ENCODE results near the gene FBLN5.
A peak's percentile ranks its signal among the peaks of the same experiment; 100 is the strongest.

Gene FBLN5, protein sequence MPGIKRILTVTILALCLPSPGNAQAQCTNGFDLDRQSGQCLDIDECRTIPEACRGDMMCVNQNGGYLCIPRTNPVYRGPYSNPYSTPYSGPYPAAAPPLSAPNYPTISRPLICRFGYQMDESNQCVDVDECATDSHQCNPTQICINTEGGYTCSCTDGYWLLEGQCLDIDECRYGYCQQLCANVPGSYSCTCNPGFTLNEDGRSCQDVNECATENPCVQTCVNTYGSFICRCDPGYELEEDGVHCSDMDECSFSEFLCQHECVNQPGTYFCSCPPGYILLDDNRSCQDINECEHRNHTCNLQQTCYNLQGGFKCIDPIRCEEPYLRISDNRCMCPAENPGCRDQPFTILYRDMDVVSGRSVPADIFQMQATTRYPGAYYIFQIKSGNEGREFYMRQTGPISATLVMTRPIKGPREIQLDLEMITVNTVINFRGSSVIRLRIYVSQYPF

DNA sequence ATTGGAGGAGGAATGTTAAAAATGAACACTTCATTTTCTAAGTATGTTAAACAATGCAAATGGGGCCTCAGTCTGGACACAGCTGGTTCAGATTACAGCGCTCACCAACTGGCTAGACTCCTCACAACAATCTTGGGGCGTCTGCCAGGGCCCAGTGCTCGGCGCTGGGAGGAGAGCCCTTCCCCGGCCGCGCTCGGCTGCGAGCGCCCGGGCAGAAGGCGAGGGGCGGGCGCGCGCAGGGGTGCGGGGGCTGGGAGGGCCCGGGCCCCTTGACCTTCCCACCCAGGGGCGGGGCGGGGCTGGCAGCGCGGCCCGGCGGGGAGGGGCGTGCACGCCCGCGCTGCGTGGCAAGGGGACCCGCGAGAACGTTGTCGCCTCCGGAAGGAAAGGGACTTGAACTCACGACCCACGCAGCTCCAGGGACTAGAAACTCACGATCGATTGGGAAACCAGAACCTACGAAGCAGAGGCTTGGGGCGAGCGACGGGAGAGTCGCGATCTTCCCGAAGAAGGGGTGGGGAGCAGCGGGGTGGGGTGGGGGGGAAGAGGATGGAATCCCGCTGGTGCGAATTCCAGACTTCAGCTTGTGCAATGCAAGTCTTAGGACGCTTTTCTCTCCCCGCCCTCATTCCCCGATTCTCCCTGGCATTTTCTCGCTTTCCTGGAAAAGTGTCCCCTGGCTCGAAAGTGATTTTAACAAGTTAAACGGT is at the start of gene FBLN5:
Gene FBLN5, minus strand, starts transcription at position 220 of the 710 bp plus-strand sequence. CDS start 465 bp downstream, outside the sequence.
- DNase-seq (ENCODE audit: low spot score), result peak; percentile 67

DNA sequence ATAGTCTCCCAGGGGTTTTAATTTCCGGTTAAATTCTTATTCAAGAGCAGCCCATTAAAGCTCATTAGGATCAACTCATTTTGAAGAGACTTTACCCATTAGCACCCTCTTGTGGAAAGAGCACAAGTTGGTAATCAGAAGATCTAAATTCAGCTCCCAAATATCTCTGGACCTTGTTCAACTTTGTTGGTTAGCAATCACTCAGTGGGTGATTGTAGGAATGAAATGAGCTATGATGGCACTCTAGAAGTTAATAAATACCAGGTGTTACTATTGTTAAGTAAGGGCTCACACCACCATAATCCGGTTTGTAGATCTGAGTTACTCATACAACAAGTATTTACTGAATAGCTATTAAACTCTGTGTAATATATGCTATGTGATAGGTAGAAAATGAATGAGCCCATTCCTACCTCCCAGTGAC is 49.5 kb upstream of the FBLN5 start:
- DNase-seq (ENCODE audit: low spot score), result peak; percentile 17

DNA sequence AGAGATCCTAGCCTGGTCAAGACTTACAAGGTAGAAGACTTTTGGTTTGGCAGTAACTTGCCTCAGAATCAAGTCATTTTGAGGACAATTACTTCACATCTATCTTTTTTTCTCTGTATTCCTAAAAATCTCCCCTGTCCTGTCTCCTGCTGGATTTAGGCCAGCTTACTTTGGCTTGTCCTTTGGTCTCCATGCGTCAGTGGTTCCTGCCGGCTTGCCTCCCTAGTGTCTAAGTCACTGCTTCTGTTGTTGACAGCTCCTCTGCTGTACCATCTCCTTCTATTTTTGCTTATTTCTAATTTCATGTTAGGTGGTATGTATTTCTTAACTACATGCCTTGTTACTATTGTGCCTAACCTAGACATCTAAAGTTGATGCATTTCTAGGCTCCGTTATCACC is 39.7 kb upstream of the FBLN5 start:
- DNase-seq (ENCODE audit: low spot score), result no peak

DNA sequence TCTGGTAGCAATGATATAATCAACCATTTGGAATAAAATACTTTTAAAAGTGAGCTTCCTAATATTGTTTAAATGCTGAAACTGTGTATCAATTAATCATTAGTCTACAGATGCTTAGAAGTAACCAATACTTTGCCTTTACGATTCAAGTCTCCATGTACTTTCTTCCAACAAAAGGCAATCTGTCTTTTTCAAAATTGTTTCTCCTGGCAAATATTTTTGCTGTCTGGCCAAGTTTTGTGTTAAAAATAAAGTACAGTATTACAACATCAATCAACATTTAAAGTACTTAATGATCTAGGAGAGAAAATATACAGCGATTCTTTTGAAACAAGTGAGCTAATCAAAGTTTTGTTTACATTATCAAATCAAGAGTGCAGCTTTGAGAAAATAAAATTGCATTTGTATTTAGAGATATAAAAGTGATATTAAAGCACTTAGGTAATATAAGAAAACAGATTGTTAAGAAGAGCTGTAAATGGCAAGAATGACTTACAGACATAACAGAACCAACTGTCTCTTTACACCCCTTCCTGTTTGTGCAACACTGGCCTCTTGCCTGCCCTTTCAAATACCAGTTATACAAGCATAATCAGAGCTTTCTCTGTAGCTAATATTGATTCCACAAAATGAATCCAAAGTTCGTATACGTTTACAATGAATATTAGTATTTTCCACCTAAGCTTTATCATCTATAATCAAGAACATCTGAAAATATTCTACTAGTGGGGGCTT is 38.2 kb upstream of the FBLN5 start:
- no peak for DNase-seq (ENCODE audit: low spot score)

DNA sequence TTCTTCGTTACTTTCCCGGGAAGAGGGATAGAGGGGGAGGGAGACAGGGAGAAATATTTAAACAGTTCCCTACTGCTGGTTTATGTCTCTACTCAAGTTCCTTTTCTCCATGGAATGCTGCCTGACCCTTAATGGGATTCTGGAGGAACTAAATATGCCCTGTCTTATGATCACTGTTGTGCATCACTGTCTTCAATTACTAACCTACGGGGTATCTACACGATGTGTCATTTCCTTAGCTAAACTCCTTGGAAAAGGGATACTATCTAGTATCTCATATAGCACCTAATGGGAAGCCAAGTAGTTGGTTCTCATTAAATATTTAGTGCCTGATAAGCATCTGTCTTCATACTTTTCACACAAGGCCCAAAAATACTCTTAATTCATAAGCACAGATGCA is 37.5 kb upstream of the FBLN5 start:
- DNase-seq (ENCODE audit: low spot score), result peak; percentile 6

DNA sequence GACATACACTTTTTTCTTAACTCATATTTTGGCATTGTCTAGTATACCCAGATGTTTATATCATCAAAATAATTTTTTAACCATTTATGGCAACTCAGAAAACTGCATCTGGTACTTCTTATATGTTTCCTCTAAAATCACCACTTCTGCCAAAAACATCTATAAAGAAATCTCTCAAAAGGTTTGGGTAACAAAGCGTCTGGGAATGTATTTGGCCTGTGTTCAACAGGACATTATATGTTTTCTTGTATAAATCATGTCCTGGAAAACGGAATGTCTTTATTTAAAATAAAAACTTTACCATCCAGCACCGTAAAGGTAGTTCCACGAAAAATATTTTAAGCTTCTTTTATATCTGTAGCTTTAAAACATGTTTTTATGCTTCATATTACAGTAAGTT is 36.1 kb upstream of the FBLN5 start:
- no peak for DNase-seq (ENCODE audit: low spot score)

DNA sequence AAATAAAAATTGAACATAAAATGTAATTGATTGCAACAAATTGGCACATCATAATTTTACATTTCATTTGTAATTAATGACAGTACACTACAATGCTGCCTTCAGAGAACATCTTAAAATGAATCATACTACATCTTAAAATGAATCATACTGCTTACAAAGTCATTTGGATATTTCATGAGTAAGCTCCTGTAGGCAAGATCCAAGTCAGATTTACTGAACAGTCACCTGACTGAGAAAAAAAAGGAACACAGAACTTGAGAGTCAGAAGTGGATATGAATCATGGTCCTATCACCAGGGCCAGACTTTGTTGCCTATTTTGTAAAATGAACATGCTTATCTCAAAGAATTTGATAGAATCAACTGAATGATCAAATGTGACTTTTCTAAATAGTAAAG is 32.7 kb upstream of the FBLN5 start:
- DNase-seq (ENCODE audit: low spot score), result peak; percentile 71

DNA sequence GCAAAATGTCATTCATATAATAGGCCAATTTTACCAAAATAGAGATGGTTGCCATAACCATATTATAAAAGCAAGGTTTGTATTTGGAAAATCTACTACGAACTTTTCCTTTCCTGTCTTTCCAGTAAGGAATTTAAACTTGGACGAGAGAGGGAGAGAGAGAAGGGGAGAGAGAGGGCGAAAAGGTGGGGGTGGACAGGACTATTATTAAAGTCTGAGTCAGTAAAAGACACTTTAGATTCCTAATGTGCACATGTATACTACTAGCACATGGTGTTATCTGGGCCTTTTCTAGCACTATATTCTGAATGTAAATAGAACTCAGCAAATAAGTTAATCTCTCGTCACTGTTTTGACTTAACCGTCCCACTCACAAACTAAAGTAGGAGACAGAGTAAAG is 30.4 kb upstream of the FBLN5 start:
- DNase-seq (ENCODE audit: low spot score), result no peak

DNA sequence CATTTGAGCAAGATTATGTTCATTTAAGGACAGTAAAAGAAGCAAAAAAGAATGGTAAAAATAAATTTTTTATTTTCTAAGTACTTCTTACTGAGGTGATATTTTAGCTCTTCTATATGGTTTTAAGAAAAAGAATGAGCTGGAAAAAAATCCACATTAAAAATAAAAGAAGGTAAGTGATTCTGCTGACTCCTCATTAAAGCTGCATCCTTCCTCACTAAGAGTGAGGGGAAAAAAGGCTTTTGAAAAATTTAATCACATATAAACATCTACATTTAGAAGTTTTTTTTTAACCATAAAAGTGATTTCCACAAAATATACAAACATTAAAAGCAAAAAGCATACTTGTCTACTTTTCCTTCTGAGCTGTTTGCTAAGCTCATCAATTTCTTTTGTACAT is 28.3 kb upstream of the FBLN5 start:
- DNase-seq (ENCODE audit: low spot score), result no peak

DNA sequence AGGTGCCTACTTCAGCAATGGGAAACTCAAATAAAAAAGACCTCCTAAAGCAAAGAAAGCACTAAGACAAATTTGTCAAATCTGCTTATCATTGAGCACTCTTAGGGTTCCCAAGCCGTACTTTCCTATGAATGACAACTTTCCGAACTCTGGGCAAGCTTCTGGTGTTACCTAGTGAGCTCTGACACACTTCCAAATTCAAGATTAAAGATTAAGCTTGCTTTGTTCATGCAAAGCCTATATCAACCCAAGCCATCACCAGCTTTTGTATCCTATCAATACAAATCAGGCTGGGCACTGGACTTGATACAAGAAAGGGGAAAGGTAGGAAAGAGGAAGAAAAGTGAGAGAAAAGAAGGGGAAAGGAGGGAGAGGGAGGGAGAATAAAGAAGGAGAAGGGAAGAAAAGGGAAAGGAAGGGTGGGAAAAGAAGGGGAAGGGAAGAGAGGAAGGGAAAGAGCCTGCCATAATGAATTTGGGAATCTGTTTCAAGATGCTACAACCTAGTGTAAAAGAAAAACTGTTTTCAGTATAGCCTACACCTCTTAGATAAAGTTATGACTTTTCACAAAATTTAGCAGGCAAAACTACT is 23.8 kb upstream of the FBLN5 start:
- no peak for DNase-seq (ENCODE audit: low spot score)

DNA sequence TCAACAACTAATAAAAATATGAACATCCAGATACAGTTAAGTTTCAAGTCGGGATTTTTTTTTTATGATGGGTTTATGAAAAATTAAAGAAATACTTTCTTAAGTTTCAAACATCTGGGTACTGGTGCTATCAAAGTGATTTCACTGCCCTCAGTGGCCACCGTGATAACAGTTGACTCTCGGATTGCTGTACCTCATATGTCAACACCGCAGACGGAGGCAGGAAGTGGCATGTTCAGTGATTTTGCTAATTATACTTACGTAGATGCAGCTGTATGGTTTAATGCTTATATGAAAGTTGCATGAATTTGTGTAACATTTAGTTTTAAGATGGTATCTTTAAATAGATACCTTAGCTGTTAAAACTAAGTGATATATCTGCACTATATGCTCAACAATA is 20.8 kb upstream of the FBLN5 start:
- no peak for DNase-seq (ENCODE audit: low spot score)

DNA sequence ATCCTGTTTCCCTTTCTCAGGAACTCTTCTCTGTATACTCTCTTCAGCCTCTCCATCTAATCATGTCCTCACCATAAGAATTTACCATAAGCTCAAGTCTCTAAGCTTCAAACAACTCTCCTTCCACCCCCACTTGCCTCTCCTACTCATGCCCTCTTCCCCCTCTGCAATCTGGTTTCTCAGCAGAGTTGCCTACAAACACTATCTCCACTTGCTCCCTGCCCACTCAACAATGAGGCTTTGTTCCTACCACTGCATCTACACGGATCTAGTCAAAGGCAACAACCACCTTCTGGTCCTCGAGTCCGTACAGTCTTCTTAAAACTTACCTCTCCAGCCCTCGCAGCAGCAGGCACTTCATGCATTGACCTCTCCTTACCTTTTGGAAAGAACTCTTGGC is 17.2 kb upstream of the FBLN5 start:
- no peak for DNase-seq (ENCODE audit: low spot score)

DNA sequence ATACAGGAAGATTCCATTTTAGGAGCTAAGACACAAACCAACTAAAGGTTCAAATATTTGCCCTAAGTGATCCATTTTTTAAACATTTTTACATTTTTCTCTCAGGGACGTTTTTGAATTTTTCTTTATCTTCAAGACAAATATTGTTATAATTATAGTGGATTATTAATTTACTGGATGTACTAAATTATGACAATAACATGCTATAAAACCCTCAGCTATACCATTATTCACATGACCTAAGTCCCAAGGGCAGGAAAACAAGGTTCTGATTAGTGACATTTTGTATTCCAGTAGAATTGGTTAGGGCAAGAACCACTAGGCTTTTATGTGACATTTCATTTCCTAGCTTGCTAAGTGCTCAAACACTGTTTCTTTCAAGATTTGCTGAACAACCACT is 16.5 kb upstream of the FBLN5 start:
- DNase-seq (ENCODE audit: low spot score), result no peak

DNA sequence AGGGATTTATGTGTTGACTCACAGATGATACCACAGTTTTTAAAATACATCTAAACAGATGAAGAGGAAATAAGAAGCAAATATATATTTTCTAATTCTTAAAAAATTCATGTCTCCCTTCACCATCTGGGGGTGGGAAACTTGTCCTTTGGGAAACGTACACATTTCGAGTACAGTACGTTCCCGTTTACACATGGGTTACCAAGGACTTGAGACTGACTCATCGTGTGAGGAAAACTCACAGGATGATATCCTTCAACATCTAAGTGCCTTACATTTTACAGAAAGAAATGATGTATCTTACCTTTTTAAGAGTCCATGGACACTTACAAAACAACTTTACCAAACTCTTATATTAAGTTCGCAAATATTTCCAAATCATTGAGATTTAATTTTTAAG is 16.0 kb upstream of the FBLN5 start:
- DNase-seq (ENCODE audit: low spot score), result no peak

DNA sequence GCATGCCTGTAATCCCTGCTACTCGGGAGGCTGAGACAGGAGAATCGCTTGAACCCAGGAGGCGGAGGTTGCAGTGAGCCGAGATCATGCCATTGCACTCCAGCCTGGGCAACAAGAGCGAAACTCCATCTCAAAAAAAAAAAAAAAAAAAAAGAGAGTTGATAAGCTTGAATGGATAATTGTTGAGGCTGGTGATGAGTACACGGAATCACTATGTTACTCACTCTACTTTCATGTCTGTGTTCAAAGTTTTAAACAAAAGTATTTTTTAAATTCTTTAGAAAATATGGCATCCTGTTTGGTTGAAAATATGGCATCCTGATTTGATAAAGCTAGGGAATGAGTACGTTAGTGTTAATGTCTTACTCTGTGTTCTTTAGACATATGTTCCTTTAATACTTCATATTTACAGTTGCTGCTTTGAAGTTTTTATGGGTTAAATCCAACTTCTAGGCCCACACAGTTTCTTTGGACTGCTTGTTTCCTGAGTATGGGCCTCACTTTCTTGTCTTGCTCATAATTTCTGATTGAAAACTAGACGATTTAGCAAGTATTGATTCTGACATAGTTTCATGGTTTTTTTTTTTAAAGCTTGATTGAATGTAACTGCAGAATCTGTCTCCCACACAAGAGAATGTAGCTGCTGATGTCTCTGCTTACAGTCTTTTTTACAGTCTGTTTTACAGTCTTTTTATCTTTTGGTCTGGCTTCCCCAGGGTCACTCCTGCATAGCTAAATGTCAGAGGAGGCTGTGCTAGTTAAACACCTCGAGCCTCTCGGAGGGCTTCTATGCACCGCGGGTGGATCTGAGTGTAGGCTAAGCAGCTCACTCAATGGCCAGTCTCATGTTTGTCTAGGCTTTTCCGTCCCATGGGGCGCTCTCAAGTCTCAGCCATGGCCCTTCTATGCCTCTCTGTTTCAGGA is 14.1 kb upstream of the FBLN5 start:
- no peak for DNase-seq (ENCODE audit: low spot score)

DNA sequence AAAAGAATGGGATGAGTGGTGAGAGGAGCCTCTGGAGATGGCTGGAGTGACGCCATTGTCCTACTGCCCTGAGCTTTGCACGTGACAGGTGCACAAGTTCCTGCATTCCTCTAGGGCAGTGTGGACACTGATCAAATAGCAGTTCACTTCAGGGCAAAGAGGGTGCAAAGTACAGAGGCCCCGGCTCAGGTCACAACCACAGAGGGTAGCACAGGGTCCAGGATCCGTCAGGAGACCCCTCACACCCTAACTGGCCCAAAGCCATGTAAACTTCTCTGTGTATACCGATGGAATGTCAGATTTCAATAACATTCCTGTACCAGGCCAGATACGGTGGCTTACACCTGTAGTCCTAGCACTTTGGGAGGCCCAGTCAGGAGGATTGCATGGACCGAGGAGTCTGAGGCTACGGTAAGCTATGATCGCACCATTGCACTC is 10.4 kb upstream of the FBLN5 start:
- no peak for DNase-seq (ENCODE audit: low spot score)

DNA sequence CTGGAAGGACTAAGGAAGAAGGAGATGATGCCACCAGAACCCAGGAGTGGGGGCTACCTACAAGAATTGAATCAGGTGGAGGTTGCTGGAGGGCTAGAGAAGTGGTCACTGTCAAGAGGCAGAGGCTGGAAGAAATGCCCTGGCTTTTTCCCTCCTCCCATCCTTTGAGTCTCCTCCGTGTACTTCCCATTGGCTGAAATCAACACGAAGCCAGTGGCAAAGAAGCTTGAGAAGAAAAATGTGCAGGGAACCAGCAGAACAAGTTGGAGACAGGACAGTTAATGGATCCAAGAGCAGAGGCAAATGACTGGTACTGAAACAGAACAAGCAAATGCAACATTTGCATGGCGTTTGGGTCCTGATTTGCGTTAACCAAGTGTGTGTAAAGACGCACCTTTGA is 9.1 kb upstream of the FBLN5 start:
- DNase-seq (ENCODE audit: low spot score), result no peak

DNA sequence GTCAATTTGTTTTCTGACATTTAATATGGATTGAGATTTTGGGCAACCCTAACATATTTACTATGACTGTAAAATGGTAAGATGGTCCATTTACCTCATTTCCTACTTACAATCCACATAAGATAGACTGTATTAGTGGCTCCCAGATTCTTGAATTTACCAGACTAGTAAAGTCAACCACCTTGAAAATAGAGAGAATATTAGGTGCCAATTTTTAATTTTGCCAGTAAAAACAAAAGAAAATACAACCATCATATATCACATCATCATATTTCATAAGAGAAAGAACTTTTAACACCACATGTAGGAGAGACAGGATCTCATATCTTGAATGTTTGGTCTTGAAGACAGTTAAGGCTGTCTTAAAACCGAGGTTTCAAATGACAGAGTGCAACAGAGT is 7.7 kb upstream of the FBLN5 start:
- DNase-seq (ENCODE audit: low spot score), result no peak

DNA sequence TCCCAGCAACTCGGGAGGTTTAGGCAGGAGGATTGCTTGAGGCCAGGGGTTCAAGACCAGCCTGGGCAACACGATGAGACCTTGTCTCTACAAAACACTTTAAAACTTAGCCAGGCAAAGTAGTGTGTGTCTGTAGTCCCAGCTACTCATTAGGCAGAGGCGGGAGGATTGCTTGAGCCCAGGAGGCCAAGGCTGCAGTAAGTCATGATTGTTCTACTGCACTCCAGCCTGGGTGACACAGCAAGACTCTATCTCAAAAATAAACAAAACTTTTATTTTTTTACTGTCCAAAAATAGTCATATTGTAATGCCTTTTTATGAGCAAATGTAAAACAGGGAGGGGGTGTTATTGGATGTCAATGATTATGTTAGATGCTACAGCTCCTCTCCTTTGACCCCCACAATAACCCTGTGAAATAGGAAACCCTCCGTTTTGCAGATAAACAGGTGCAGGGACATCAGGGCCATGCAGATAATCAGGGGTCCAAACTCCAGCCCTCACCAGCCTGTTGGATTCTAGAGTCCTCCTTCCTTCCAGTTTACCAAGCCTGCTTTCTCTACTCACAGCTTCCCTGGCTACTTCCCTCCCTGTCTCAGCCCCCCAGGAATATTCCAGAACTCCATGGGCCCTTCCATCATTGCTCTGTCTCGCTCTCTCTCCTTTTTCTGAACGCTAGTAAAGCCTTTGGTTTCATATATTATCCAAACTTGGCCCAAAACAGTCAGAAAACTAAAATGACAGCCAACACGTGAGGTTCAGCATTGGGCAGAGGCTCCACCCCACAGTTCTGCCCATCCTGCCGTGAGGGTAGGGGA is 5.9 kb upstream of the FBLN5 start:
- DNase-seq (ENCODE audit: low spot score), result no peak
